Right ventricle myocardium inferior (tissue), 1 donor: Measurements from ENCODE around the gene SH3GLB2. TPM values are rescaled to one million over a fixed set of nuclear protein-coding genes. Genes with fewer than 3 reads are reported as not detected.
A peak's percentile ranks its signal among the peaks of the same experiment; 100 is the strongest.
"Not testable (repeated sequence)": the region's sequence is repeated elsewhere in the genome, so short reads cannot be mapped to it uniquely, and the experiment has no call there.

Experiments
- ATAC-seq: fragments of 200-7000 bp; cut with Tn5 transposase; one replicate; pipeline ENCODE4 v1.9.1; 2020; ENCODE audit warnings: mild to moderate bottlenecking, moderate library complexity
- DNase-seq: peaks from one replicate; pipeline ENCODE4 v3.0.0; 2021; ENCODE audit errors: missing footprints
- intact Hi-C: fragments of 100-400 bp; cut with DNase I; formaldehyde crosslinking; loops from one replicate; pipeline ENCODE4 v1.11.0; 2022
- total RNA-seq: library from RNA; stranded (reverse); fragmentation: NEBNext Ultra II Directional; extraction: Animal tissue kit (Norgen Biotek cat#: 25700); gene quantifications from one replicate; pipeline ENCODE4 v1.2.1, GENCODE V29; 2021
- donor health status: DM: no; HTN: yes; CAD: no; lungs with severe emphysema.

Gene SH3GLB2
- total RNA-seq, 1 donor from 2014 or later, result 32.4 TPM

DNA sequence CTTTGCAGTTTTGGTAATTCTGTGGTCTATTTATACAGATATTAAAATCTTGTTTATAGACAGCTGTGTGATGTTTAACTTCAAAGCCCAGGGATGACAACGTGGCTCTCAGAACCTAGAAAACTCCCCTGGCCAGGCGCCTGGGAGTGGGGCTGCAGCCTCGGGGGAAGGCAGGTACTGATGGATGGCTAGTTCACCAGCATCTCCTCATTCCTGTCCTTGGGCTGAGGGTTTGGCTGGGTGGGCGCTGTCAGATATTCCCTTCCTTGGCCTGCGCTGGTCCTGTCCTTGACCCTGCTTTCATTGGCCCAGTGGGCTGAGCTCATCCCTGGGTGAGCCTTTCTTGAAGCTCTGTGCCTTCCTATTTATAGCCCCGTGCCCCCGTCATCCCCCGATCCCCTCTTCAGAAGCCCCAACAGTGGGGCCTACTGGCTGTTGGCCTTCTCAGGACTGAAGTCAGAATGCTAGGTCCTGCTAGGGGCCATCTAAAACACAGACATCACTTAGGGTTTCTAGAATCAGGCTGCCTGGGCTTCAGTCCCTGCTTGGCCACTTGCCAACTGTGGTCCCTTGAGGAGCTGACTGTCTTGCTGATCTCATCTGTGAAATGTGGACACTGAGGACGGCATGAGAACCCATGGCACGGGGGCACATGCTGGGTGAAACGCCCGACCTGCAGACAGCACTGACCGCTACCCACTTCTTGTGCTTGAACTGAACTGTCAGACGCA lies 20.9 kb downstream of the SH3GLB2 start:
- DNase-seq (no peak), ATAC-seq (no peak)
- intact Hi-C loops, result no loop called here

DNA sequence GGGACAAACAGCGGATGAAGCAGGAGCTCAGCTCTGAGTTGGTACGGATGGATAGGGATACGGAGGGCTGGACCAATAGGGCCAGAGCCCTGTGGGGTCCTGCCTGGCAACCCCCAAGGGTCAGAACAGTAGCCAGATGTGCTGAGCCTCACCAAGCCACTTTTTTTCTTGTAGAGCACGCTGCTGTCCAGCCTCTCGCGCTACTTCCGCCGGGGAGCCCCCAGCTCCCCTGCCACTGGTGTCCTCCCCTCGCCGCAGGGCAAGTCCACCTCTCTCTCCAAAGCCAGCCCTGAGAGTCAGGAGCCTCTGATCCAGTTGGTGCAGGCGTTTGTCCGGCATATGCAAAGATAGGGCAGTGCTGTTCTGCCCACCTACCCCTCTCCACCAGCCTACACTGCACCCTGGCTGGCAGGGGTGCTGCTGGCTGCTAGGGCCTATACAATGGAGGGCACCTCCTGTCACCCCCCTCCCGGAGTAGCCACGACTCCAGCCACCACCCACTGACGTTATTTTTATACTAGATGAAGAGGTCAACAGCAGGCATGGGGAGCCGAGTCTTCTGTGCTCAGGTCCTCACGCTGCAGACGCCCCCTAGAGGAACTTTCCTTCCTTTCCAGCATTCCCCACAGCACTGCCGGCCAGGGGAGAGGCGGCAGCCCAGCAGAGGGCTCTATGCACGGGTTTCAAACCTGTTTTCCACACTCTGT lies 21.6 kb downstream of the SH3GLB2 start:
- ATAC-seq, result peak; percentile 85
- intact Hi-C loops, result no loop called here
- no peak for DNase-seq

DNA sequence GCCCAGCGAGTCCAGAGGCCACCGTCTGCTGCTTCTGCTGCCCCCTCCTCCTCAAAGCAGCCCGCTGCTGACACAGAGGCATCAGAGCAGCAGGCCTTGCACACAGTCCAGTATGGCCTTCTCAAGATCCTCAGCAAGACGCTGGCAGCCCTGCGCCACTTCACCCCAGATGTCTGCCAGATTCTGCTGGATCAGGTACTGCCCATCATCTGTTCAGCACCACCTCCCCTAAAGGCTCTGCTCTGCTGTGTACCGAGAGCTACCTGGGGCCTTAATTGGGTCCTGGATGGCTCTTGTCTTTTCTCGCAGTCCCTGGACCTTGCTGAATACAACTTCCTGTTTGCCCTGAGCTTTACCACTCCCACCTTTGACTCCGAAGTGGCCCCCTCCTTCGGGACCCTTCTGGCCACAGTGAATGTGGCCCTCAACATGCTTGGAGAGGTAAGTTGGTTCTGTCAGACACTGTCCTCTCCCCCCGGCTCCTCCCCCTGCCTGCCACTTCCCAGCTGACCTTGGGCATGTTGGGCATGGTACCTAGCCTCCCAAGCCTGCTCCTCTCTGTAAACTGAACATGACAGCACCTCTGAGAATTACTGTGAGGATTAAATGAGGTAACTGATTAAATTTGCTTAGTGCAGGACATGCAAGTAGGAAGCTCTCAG lies 22.7 kb downstream of the SH3GLB2 start:
- intact Hi-C loops, result no loop called here
- no peak for ATAC-seq
- no peak for DNase-seq

DNA sequence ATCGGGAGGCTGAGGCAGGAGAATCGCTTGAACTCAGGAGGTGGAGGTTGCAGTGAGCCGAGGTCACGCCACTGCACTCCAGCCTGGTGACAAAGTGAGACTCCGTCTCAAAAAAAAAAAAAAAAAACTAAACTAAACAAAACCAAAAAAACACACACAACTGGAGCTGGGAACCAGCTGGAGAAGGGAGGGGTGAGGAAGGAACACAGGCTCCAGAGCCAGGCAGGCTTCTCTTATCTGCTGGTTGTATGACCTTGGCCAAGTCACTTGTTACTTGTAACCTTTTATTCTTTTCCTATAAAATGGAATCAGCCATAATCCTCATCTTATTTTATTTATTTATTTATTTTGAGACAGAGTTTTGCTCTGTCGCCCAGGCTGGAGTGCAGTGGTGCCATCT lies 24.0 kb downstream of the SH3GLB2 start:
- ATAC-seq, intact Hi-C loops, DNase-seq: not testable (repeated sequence)

DNA sequence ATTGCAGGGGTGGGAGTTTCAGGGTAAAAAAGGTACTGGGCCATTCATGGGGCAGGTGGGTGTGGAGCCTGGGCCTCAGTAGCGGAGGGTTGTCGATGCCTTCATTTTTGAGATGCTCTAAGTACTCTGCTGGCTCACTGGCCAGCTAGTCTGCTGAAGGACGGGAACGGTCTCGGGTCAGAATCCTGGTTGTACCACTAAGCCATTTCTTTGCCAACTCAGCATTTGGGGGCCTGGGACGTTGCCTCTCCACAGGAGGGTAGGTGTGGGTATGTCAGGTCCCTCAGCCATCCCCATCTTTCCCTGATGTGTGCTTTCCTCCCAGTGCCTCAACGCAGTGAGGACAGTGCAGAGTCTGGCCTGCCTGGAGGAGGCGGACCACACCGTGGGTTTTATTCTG lies 25.1 kb downstream of the SH3GLB2 start:
- ATAC-seq (no peak), DNase-seq (no peak)
- intact Hi-C loops, result no loop called here

DNA sequence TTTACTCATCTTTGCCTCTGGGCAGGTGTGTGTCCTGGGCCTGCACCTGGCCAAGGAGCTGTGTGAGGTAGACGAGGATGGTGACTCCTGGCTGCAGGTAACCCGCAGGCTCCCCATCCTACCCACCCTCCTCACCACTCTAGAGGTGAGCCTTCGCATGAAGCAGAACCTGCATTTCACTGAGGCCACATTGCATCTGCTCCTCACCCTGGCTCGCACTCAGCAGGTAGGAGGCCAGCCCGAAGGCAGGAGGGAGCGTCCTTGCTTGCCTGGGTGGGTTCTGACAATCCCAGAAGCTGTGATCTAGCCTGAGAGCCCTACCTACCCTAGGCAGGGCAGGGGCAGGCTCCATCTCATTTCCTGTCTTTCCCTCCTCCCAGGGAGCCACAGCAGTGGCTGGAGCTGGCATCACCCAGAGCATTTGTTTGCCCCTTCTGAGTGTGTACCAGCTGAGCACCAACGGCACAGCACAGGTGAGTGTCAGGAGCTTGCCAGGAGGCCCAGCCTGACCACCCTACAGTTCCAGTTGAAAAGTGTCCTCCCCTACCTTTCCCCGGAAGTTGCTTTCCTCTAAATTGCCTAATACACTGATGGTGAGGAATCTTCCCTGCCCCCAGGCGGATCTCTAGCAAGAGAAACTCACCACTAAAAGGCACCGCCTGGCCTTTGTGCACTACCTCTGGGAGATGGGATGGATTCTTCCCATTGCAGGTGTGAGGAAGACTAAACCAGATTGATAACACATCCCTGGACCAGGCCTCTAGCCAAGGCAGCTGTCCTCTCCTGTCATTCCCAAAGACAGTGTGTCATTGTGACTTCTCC lies 26.4 kb downstream of the SH3GLB2 start:
- ATAC-seq, result no peak
- intact Hi-C loops, result no loop called here
- DNase-seq, result no peak

DNA sequence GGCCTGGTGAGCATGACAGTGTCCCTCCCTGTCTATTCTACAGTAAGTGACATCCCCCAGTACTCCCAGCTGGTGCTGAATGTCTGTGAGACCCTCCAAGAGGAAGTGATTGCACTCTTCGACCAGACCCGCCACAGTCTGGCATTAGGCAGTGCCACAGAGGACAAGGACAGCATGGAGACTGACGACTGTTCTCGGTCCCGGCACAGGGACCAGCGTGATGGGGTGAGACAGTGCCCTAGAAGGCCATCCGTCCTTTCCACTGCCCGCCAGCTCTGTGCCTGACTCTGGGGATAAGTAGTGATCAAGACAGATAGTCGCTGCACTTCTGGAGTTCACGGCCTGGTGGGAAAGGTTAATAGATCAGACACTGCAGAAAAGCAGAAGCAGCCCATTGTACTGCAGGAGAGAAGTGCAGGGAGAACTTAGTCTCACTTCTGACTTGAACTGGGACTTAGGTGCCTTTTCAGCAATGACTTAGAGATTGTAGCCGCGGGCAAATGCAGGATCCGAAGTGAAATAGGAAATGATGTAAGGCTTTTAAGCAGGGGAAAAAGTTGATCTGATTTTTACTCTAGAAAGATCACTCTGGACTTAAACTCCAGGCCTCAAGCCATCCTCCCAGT lies 28.4 kb downstream of the SH3GLB2 start:
- DNase-seq (no peak), ATAC-seq (no peak)
- intact Hi-C loops, result no loop called here

DNA sequence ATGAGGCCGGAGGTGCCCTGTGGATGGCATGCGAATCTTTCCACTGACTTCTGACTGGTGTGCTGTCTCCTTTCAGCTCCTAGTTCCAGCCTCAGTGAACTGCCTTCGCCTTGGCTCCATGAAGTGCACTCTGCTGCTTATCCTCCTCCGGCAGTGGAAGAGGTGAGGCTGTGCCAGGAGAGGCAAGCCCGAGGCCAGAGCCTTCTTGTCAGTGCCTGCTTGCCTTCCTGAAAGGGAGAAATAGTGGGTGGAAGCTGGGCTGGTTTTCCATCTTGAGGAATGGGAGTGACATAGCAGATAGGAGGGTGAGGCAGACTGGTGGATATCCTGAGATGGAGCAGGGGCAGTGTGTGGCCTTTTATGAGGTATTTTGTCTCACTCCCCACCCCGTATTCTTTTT lies 29.7 kb downstream of the SH3GLB2 start:
- intact Hi-C loops, result no loop called here
- ATAC-seq, result no peak
- no peak for DNase-seq

DNA sequence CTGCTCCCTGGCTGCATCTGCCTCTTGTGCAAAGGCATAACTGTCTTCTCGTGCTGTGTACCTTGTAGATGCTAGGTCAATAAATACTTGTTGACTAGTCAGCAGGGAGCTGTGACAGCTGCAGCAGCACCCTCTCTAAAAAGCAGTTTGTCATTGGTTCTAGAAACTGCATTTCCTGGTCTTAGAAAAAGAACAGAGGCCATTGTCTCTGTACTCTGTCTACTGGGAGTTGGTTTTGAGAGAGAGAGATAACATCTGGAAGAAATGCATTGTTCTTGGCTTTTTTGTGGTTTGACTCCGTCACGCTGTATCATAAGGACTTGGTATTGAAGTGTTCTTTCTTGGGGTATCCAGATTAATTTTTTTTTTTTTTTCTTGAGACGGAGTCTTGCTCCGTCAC lies 32.3 kb downstream of the SH3GLB2 start:
- ATAC-seq (no peak), DNase-seq (no peak)
- intact Hi-C loops, result no loop called here

DNA sequence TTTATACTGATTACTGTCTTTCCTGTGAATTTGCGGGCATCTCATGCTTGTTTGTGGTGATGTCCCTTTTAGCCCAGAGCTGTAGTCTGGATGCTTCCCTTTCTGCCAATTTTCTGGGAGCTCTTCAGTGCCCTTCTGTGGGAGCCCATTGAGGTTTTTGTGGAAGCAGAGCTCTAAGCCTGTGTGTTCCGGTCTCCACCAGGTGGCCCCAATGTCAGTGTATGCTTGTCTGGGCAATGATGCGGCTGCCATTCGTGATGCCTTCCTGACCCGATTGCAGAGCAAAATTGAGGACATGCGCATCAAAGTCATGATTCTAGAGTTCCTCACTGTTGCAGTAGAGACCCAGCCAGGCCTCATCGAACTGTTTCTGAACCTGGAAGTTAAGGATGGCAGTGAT lies 35.1 kb downstream of the SH3GLB2 start:
- intact Hi-C loops, result no loop called here
- ATAC-seq, result no peak
- DNase-seq, result no peak

DNA sequence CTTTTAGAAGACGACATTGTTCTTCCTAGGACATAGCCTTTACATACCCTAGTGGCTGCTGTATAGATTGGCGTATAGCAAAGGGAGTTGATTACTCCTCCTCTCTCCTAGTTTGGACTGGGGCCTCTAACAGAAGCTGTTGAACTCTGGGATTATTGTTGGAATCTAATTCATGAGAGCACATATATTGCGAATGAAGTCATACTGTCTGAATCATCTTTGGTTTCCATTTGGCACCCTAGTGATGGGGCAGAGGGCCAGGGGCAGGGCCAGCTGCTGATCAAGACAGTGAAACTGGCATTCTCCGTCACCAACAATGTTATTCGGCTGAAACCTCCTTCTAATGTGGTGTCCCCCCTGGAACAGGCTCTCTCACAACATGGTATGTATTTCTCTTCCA lies 40.3 kb downstream of the SH3GLB2 start:
- ATAC-seq (no peak), DNase-seq (no peak)
- intact Hi-C loops, result no loop called here

DNA sequence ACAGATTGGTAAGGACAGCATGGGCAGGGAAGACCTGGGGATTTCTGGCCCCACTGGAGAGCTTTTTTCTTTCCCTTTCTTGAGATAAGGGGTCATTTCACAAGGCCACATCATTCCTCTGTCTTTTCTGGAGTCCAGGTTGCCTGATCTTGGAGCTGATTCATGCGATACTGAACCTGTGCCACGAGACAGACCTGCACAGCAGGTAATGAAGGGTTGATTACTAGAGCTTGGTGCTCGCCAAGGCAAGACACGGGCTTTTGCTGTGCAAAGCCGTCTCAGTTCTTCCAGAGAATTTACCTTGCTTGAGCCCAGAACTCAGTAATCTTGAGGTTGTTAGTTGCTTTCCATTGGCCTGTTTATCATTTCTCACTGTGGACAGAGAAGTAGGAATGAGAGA lies 41.5 kb downstream of the SH3GLB2 start:
- intact Hi-C loops, result no loop called here
- ATAC-seq, result no peak
- no peak for DNase-seq

DNA sequence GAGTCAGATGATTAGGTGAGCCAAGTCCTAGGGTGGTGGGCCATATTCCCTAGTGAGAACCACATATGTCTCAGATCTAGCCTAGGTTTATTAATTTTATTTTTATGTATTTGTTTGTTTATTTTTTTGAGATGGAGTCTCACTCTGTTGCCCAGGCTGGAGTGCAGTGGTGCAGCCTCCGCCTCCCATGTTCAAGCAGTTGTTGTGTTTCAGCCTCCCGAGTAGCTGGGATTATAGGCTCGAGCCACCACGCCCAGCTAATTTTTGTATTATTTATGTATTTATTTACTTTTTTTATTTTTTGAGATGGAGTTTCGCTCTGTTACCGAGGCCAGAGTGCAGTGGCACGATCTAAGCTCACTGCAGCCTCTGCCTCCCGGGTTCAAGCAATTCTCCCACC lies 44.6 kb downstream of the SH3GLB2 start:
- DNase-seq, result no peak
- intact Hi-C loops, result no loop called here
- ATAC-seq, result no peak

DNA sequence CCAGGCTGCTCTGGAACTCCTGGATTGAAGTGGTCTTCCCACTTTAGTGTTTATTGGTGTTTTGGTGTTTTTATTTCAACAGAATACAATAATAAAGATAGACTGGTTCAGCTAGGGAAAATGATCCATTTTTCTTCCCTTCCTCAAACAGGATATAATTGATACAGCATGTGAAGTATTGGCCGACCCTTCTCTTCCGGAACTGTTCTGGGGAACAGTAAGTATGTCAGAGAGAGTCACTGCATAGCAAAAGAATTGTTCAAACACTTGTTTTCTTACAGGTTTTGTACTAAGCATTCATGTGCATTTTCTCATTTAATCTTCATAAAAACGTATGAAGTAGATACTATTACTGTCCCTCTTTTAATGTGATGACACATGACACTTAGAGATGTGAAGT lies 49.0 kb downstream of the SH3GLB2 start:
- intact Hi-C loops, result loop anchor here (10.0 kb wide), 1 partner anchor 374 kb away; no protein-coding TSS in a partner anchor
- no peak for ATAC-seq
- no peak for DNase-seq

DNA sequence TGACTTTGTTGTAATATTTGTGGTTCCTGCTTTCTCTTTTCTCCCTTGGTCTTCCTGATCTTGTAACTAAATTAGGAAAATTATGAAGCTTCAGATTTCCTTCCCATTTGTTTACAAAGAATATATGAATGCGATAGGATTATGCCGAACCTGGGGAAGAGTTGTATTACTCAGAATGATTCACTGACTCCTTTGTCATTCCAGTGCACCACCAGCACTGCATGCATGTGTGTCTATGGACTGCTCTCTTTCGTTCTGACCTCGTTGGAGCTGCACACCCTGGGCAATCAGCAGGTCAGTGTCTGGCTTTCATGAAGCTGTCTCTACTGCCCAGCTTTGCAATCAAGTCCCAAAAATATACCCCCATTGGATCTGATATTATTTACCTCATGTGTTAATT lies 55.2 kb downstream of the SH3GLB2 start:
- intact Hi-C loops, result loop anchor here (10.0 kb wide), 1 partner anchor 368 kb away; no protein-coding TSS in a partner anchor
- no peak for DNase-seq
- no peak for ATAC-seq

DNA sequence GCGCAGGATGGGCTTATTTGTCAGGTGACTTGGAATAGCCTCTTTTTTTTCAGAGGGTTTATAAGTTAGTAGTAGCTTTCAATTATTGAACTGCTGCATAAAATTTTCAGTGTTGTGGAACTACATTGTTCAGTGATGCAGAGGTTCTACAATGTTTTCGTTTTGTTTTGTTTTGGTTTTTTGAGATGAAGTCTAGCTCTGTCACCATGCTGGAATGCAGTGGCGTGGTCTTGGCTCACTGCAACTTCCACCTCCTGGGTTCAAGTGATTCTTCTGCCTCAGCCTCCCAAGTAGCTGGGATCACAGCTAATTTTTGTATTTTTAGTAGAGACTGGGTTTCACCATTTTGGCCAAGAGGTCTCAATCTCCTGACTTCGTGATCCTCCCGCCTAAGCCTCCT lies 58.6 kb downstream of the SH3GLB2 start:
- intact Hi-C loops, result no loop called here
- no peak for ATAC-seq
- DNase-seq, result no peak

DNA sequence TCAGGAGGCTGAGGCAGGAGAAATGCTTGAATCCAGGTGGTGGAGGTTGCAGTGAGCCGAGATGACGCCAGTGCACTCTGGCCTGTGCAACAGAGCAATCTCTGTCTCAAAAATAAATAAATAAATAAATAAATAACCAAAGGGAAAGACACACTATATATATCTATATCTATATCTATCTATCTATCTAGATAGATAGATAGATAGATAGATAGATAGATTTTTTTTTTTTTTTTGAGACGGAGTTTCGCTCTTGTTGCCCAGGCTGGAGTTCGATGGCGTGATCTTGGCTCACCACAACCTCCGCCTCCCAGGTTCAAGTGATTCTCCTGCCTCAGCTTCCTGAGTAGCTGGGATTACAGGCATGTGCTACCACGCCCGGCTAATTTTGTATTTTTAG lies 66.7 kb downstream of the SH3GLB2 start:
- DNase-seq, ATAC-seq, intact Hi-C loops: not testable (repeated sequence)
